Measurements from ENCODE around the gene SOS2. TPM values are rescaled to one million over a fixed set of nuclear protein-coding genes. Genes with fewer than 3 reads are reported as not detected.

The SOS2 gene
- total and polyA plus RNA-seq, 2 experiments from 2014 or later, result 2.6 to 13.7 TPM

GRCh38 chr14:50218501-50218900, 12.9 kb downstream of the SOS2 start:
- no peaks in the 10 kb centered on the region for H4K20me1 ChIP-seq (ENCODE audit: insufficient read depth)
- in situ Hi-C loops (cut with MboI), result no loop called here

DNA sequence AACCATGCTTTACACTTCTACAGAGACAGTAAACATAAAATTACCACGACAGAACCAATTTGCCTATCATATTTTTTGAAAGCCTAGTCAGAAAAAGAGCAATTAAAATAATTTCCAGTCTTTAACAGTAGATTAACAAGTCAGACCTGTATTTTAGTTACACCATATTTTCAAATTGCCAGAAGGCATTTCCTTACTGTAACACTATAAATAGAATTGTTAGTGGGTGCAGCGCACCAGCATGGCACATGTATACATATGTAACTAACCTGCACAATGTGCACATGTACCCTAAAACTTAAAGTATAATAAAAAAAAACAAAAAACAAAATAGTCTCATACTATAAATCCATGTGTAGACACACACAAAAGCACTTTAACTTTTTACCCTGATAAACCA, 16.0 kb downstream of the SOS2 start:
- peaks cover 99% of the 10 kb centered on the region for H3K79me2 ChIP-seq (ENCODE audit: insufficient read depth)

More at GRCh38 chr14:50218501-50218900, 12.9 kb downstream of the SOS2 start:
- TF ChIP-seq EZH2phosphoT487 (IDR thresholded peaks at IDR 0.05; ENCODE audit: insufficient read depth, low read depth) (no peak), EZH2 (IDR thresholded peaks at IDR 0.05; ENCODE audit: insufficient read depth, poor library complexity, severe bottlenecking) (no peak)
- WGBS, 2 experiments (ENCODE audit: low coverage in 1 of 2, low lambda C conversion rate in 2 of 2, missing lambda C conversion rate in 2 of 2), result 93 to 97% methylated on average over 5 of the region's 5 CpGs
- no peak overlapping the region for H2AFZ ChIP-seq
- peaks cover 100% of the 10 kb centered on the region for H3K79me2 ChIP-seq (ENCODE audit: insufficient read depth)
- no peak for DNase-seq
- H3F3A ChIP-seq (ENCODE audit: insufficient read depth), result no peaks in the 10 kb centered on the region
- H3K9me2 ChIP-seq (ENCODE audit: insufficient read depth), result no peaks in the 10 kb centered on the region
- H3K9me3 ChIP-seq (ENCODE audit: low read depth), result no peaks in the 10 kb centered on the region
- no peak overlapping the region for H3K4me2 ChIP-seq (ENCODE audit: unreplicated experiment)
- no peak overlapping the region for H3K9ac ChIP-seq
- no peak overlapping the region for H3K4me3 ChIP-seq
- H3K27ac ChIP-seq, result no peak overlapping the region
- peaks cover 15% of the 10 kb centered on the region for H3K4me1 ChIP-seq (ENCODE audit: insufficient read depth)
- no peaks in the 10 kb centered on the region for H3K27me3 ChIP-seq (replicated peaks; ENCODE audit: insufficient read depth)
- H3K36me3 ChIP-seq (ENCODE audit: low read depth), result no peaks in the 10 kb centered on the region

DNA sequence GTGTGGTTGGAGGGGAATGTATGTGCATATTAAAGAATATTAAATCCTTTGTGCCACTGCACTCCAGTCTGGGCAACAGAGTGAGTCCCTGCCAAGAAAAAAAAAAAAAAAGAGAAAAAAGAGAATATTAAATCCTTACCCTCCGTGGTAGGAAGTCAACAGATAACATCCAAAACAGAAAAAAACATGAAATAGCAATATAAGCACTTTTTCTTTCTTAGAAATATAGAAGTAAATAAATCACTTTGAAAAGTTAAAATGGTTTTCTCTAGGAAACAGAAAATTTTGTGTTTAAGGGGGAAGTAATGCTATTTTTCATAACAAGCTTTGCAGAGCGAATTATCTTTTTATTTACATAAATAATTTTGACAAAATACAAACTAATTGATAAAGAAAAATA, 17.6 kb downstream of the SOS2 start:
- Histone ChIP-seq H3K27me3 (replicated peaks; ENCODE audit: insufficient read depth) (no peaks in the 10 kb centered on the region), H3K9ac (no peak overlapping the region), H4K20me1 (ENCODE audit: insufficient read depth) (no peaks in the 10 kb centered on the region; the same call in 1 of the 2 replicates), H3K27ac (no peak overlapping the region), H3K36me3 (ENCODE audit: low read depth) (no peaks in the 10 kb centered on the region), H3F3A (ENCODE audit: insufficient read depth) (no peaks in the 10 kb centered on the region), H3K4me1 (ENCODE audit: insufficient read depth) (0 out of 2 replicates have a peak, but pooled peaks cover 7% of the 10 kb centered on the region), H3K79me2 (ENCODE audit: insufficient read depth) (peaks cover 99% of the 10 kb centered on the region), H3K4me2 (ENCODE audit: unreplicated experiment) (no peak overlapping the region), H3K9me3 (ENCODE audit: low read depth) (no peaks in the 10 kb centered on the region), H3K4me3 (no peak overlapping the region), H3K9me2 (ENCODE audit: insufficient read depth) (no peaks in the 10 kb centered on the region), H2AFZ (no peak overlapping the region)
- WGBS, 2 experiments (ENCODE audit: low coverage in 1 of 2, low lambda C conversion rate in 2 of 2, missing lambda C conversion rate in 2 of 2), result 94 to 97% methylated on average over 2 of the region's 2 CpGs
- in situ Hi-C loops (cut with MboI), result no loop called here
- no peak for DNase-seq
- TF ChIP-seq EZH2phosphoT487 (IDR thresholded peaks at IDR 0.05; ENCODE audit: insufficient read depth, low read depth), result no peak
- no peak for TF ChIP-seq EZH2 (IDR thresholded peaks at IDR 0.05; ENCODE audit: insufficient read depth, poor library complexity, severe bottlenecking)

More for the DNA sequence above, 16.0 kb downstream of the SOS2 start:
- Histone ChIP-seq H3F3A (ENCODE audit: insufficient read depth) (no peaks in the 10 kb centered on the region), H3K27ac (no peak overlapping the region), H3K36me3 (ENCODE audit: low read depth) (no peaks in the 10 kb centered on the region), H3K4me2 (ENCODE audit: unreplicated experiment) (no peak overlapping the region), H2AFZ (no peak overlapping the region), H3K9me3 (ENCODE audit: low read depth) (no peaks in the 10 kb centered on the region), H3K4me3 (no peak overlapping the region), H4K20me1 (ENCODE audit: insufficient read depth) (no peaks in the 10 kb centered on the region; the same call in 1 of the 2 replicates), H3K9ac (no peak overlapping the region), H3K4me1 (ENCODE audit: insufficient read depth) (0 out of 2 replicates have a peak, but pooled peaks cover 7% of the 10 kb centered on the region), H3K27me3 (replicated peaks; ENCODE audit: insufficient read depth) (no peaks in the 10 kb centered on the region), H3K9me2 (ENCODE audit: insufficient read depth) (no peaks in the 10 kb centered on the region)
- WGBS, 2 experiments (ENCODE audit: low coverage in 1 of 2, low lambda C conversion rate in 2 of 2, missing lambda C conversion rate in 2 of 2), result 97 to 98% methylated on average over 2 of the region's 2 CpGs
- TF ChIP-seq EZH2 (IDR thresholded peaks at IDR 0.05; ENCODE audit: insufficient read depth, poor library complexity, severe bottlenecking) (no peak), EZH2phosphoT487 (IDR thresholded peaks at IDR 0.05; ENCODE audit: insufficient read depth, low read depth) (no peak)
- in situ Hi-C loops (cut with MboI), result no loop called here
- no peak for DNase-seq

GRCh38 chr14:50212726-50213125, 18.7 kb downstream of the SOS2 start:
- no peaks in the 10 kb centered on the region for H3K9me2 ChIP-seq (ENCODE audit: insufficient read depth)
- no peak overlapping the region for H3K9ac ChIP-seq
- DNase-seq, result no peak
- H3K4me3 ChIP-seq, result no peak overlapping the region
- H3K36me3 ChIP-seq (ENCODE audit: low read depth), result no peaks in the 10 kb centered on the region
- no peaks in the 10 kb centered on the region for H3F3A ChIP-seq (ENCODE audit: insufficient read depth)
- 0 out of 2 replicates have a peak, but pooled peaks cover 7% of the 10 kb centered on the region for H3K4me1 ChIP-seq (ENCODE audit: insufficient read depth)
- H3K27ac ChIP-seq, result no peak overlapping the region
- TF ChIP-seq EZH2 (IDR thresholded peaks at IDR 0.05; ENCODE audit: insufficient read depth, poor library complexity, severe bottlenecking) (no peak), EZH2phosphoT487 (IDR thresholded peaks at IDR 0.05; ENCODE audit: insufficient read depth, low read depth) (no peak)
- no peaks in the 10 kb centered on the region; the same call in 1 of the 2 replicates for H4K20me1 ChIP-seq (ENCODE audit: insufficient read depth)
- H3K4me2 ChIP-seq (ENCODE audit: unreplicated experiment), result no peak overlapping the region
- H3K27me3 ChIP-seq (replicated peaks; ENCODE audit: insufficient read depth), result no peaks in the 10 kb centered on the region
- peaks cover 99% of the 10 kb centered on the region for H3K79me2 ChIP-seq (ENCODE audit: insufficient read depth)
- 46 to 49% methylated on average over 3 of the region's 3 CpGs for WGBS, 2 experiments (ENCODE audit: low coverage in 1 of 2, low lambda C conversion rate in 2 of 2, missing lambda C conversion rate in 2 of 2)
- H3K9me3 ChIP-seq (ENCODE audit: low read depth), result no peaks in the 10 kb centered on the region
- in situ Hi-C loops (cut with MboI), result no loop called here
- H2AFZ ChIP-seq, result no peak overlapping the region
